Suppressor macrophage treated with lipopolysaccharide for 4 hours (primary cell): ENCODE data around the gene PRUNE2.

Source experiments
- DNase-seq: peaks from one replicate; pipeline ENCODE4 v3.0.0-alpha.2; 2020

PRUNE2 gene

GRCh38 chr9:76901801-76902200 lies 4.1 kb downstream of the PRUNE2 start:
- DNase-seq: no peak

GRCh38 chr9:76900884-76901440 lies 5.0 kb downstream of the PRUNE2 start:
- DNase-seq: no peak

GRCh38 chr9:76898786-76899185 lies 7.1 kb downstream of the PRUNE2 start:
- no peak for DNase-seq

GRCh38 chr9:76897804-76898525 lies 7.9 kb downstream of the PRUNE2 start:
- no peak for DNase-seq

- no peak for DNase-seq
Measured at GRCh38 chr9:76896035-76896434, 9.9 kb downstream of the PRUNE2 start.

- DNase-seq: no peak
Measured at GRCh38 chr9:76895186-76895585, 10.7 kb downstream of the PRUNE2 start.

- DNase-seq: no peak
Measured at GRCh38 chr9:76894198-76894597, 11.7 kb downstream of the PRUNE2 start.

GRCh38 chr9:76893395-76893932 lies 12.4 kb downstream of the PRUNE2 start:
- no peak for DNase-seq

GRCh38 chr9:76891874-76892273 lies 14.0 kb downstream of the PRUNE2 start:
- DNase-seq: no peak

GRCh38 chr9:76891279-76891678 lies 14.6 kb downstream of the PRUNE2 start:
- no peak for DNase-seq

GRCh38 chr9:76887951-76888350 lies 18.0 kb downstream of the PRUNE2 start:
- no peak for DNase-seq

- DNase-seq: no peak
Measured at GRCh38 chr9:76887003-76887821, 18.7 kb downstream of the PRUNE2 start.

- no peak for DNase-seq
Measured at GRCh38 chr9:76886318-76886717, 19.6 kb downstream of the PRUNE2 start.

GRCh38 chr9:76884823-76885222 lies 21.1 kb downstream of the PRUNE2 start:
- no peak for DNase-seq

GRCh38 chr9:76883341-76883855 lies 22.5 kb downstream of the PRUNE2 start:
- DNase-seq: no peak

GRCh38 chr9:76882686-76883085 lies 23.2 kb downstream of the PRUNE2 start:
- no peak for DNase-seq

GRCh38 chr9:76880210-76880609 lies 25.7 kb downstream of the PRUNE2 start:
- DNase-seq: no peak

GRCh38 chr9:76878933-76879332 lies 27.0 kb downstream of the PRUNE2 start:
- DNase-seq: no peak

GRCh38 chr9:76877961-76878360 lies 28.0 kb downstream of the PRUNE2 start:
- DNase-seq: no peak

GRCh38 chr9:76876098-76876497 lies 29.8 kb downstream of the PRUNE2 start:
- no peak for DNase-seq

- DNase-seq: no peak
Measured at GRCh38 chr9:76873821-76874220, 32.1 kb downstream of the PRUNE2 start.

GRCh38 chr9:76873056-76873792 lies 32.7 kb downstream of the PRUNE2 start:
- DNase-seq: no peak

GRCh38 chr9:76868897-76869296 lies 37.0 kb downstream of the PRUNE2 start:
- no peak for DNase-seq
